ENCODE data around the gene LIM2. TPM values are rescaled to one million over a fixed set of nuclear protein-coding genes. Genes with fewer than 3 reads are reported as not detected.

Gene LIM2, protein sequence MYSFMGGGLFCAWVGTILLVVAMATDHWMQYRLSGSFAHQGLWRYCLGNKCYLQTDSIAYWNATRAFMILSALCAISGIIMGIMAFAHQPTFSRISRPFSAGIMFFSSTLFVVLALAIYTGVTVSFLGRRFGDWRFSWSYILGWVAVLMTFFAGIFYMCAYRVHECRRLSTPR
- total RNA-seq (2021): not detected in 2 replicates
- not detected for Bru-seq, nascent RNA
- BruChase-seq, experiment 1, labeled RNA remaining after a 2-hour chase: not detected
- not detected for BruChase-seq, experiment 2, labeled RNA remaining after a 6-hour chase
- long read RNA-seq, partial matches to known transcripts: 0 of 1 reads
- long read RNA-seq, other reads (novel, unspliced or antisense): 1 of 1 reads

- intact Hi-C loops (cut with micrococcal nuclease; ENCODE audit: unreplicated experiment): no loop called here
- no peak for DNase-seq
- Histone ChIP-seq H3K27ac (no peak within 1 kb of the TSS), H3K4me3 (no peak within 1 kb of the TSS), H3F3A (ENCODE audit: insufficient read depth, low read depth) (no peaks in the 10 kb centered on the region), H2AFZ (no peak within 1 kb of the TSS), H3K36me3 (ENCODE audit: low read depth) (no peaks in the 10 kb centered on the region), H3K9me3 (ENCODE audit: insufficient read depth, low read depth) (no peaks in the 10 kb centered on the region), H4K20me1 (ENCODE audit: insufficient read depth) (no peaks in the 10 kb centered on the region), H3K79me2 (ENCODE audit: low read depth) (no peaks in the 10 kb centered on the region), H3K9me2 (ENCODE audit: insufficient read depth) (no peaks in the 10 kb centered on the region), H3K4me2 (no peak within 1 kb of the TSS), H3K27me3 (ENCODE audit: insufficient read depth, low read depth) (no peaks in the 10 kb centered on the region), H3K4me1 (replicated peaks; ENCODE audit: insufficient read depth) (no peaks in the 10 kb centered on the region)
- POLR2A ChIA-PET (ENCODE audit: unreplicated experiment): no interaction called here
- TF ChIP-seq, protein P1, sequence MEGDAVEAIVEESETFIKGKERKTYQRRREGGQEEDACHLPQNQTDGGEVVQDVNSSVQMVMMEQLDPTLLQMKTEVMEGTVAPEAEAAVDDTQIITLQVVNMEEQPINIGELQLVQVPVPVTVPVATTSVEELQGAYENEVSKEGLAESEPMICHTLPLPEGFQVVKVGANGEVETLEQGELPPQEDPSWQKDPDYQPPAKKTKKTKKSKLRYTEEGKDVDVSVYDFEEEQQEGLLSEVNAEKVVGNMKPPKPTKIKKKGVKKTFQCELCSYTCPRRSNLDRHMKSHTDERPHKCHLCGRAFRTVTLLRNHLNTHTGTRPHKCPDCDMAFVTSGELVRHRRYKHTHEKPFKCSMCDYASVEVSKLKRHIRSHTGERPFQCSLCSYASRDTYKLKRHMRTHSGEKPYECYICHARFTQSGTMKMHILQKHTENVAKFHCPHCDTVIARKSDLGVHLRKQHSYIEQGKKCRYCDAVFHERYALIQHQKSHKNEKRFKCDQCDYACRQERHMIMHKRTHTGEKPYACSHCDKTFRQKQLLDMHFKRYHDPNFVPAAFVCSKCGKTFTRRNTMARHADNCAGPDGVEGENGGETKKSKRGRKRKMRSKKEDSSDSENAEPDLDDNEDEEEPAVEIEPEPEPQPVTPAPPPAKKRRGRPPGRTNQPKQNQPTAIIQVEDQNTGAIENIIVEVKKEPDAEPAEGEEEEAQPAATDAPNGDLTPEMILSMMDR (conservative IDR thresholded peaks at IDR 0.05): no peak
- TF ChIP-seq EZH2 (IDR thresholded peaks at IDR 0.05; ENCODE audit: low read depth): no peak
- CTCF ChIA-PET: no interaction called here
- BruUV-seq (replicated peaks): no TSS peak
Measured at GRCh38 chr19:51387924-51388389, at the start of gene LIM2. Gene LIM2 (minus strand): TSS chr19:51387974. CDS start chr19:51387443, 531 bp downstream.

GRCh38 chr19:51434456-51434855 is 46.7 kb upstream of the LIM2 start:
- peaks cover 86% of the 10 kb centered on the region for H3K27me3 ChIP-seq (ENCODE audit: insufficient read depth, low read depth)

DNA sequence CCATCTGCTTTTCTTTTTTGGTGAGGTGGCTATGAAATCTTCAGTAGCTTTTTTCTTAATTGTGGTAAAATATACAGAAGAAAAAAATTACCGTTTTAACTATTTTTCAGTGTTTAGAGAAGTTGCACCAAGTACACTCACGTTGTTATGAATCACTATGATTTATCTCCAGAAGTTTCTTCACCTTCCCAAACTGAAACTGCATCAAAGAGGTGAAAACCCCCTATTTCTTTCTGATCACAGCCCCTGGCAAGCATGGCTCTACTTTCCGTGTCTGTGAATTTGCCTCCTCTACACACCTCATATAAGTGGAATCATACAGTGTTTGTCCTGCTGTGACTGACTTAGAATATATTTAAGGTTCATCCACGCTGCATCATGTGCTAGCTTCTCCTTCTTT is 45.3 kb upstream of the LIM2 start:
- Histone ChIP-seq H3K27me3 (ENCODE audit: insufficient read depth, low read depth) (peaks cover 90% of the 10 kb centered on the region), H4K20me1 (ENCODE audit: insufficient read depth) (no peaks in the 10 kb centered on the region), H3K9me3 (ENCODE audit: insufficient read depth, low read depth) (no peaks in the 10 kb centered on the region), H3K27ac (no peak overlapping the region), H2AFZ (no peak overlapping the region), H3K4me1 (replicated peaks; ENCODE audit: insufficient read depth) (no peaks in the 10 kb centered on the region), H3K9me2 (ENCODE audit: insufficient read depth) (no peaks in the 10 kb centered on the region), H3K79me2 (ENCODE audit: low read depth) (no peaks in the 10 kb centered on the region), H3K36me3 (ENCODE audit: low read depth) (no peaks in the 10 kb centered on the region), H3K4me2 (no peak overlapping the region), H3K4me3 (no peak overlapping the region), H3F3A (ENCODE audit: insufficient read depth, low read depth) (no peaks in the 10 kb centered on the region)
- TF ChIP-seq, protein P1 (conservative IDR thresholded peaks at IDR 0.05): no peak
- no peak for TF ChIP-seq EZH2 (IDR thresholded peaks at IDR 0.05; ENCODE audit: low read depth)
- intact Hi-C loops (cut with micrococcal nuclease; ENCODE audit: unreplicated experiment): no loop called here
- CTCF ChIA-PET: no interaction called here
- no peak for DNase-seq
- POLR2A ChIA-PET (ENCODE audit: unreplicated experiment): no interaction called here
- no TSS peak for BruUV-seq (replicated peaks)

More at GRCh38 chr19:51434456-51434855, 46.7 kb upstream of the LIM2 start:
- Histone ChIP-seq H3K9me3 (ENCODE audit: insufficient read depth, low read depth) (no peaks in the 10 kb centered on the region), H2AFZ (no peak overlapping the region), H3K4me3 (no peak overlapping the region), H3K79me2 (ENCODE audit: low read depth) (no peaks in the 10 kb centered on the region), H3K9me2 (ENCODE audit: insufficient read depth) (no peaks in the 10 kb centered on the region), H3F3A (ENCODE audit: insufficient read depth, low read depth) (no peaks in the 10 kb centered on the region), H4K20me1 (ENCODE audit: insufficient read depth) (no peaks in the 10 kb centered on the region), H3K27ac (no peak overlapping the region), H3K4me1 (replicated peaks; ENCODE audit: insufficient read depth) (no peaks in the 10 kb centered on the region), H3K36me3 (ENCODE audit: low read depth) (no peaks in the 10 kb centered on the region), H3K4me2 (no peak overlapping the region)
- POLR2A ChIA-PET (ENCODE audit: unreplicated experiment): no interaction called here
- CTCF ChIA-PET: no interaction called here
- intact Hi-C loops (cut with micrococcal nuclease; ENCODE audit: unreplicated experiment): no loop called here
- BruUV-seq (replicated peaks): no TSS peak
- DNase-seq: no peak
- TF ChIP-seq, protein P1 (conservative IDR thresholded peaks at IDR 0.05): no peak
- TF ChIP-seq EZH2 (IDR thresholded peaks at IDR 0.05; ENCODE audit: low read depth): no peak

Measured in PC-9 (cell line).